CD14-positive monocyte (primary cell): ENCODE measurements around the gene PABPC1L2A. TPM values are rescaled to one million over a fixed set of nuclear protein-coding genes. Genes with fewer than 3 reads are reported as not detected.
"Not testable (repeated sequence)": the region's sequence is repeated elsewhere in the genome, so short reads cannot be mapped to it uniquely, and the experiment has no call there.

ENCODE experiments used
- DNase-seq, 3 donors: peaks; one replicate each; pipeline ENCODE4 v3.0.0-alpha.2; 2011 to 2022
- H2AFZ ChIP-seq: 2 replicates; pipeline ENCODE4 v1.6.0; 2012; ENCODE audit warnings: mild to moderate bottlenecking, low read depth, low read length, inconsistent platforms; ENCODE audit not compliant: insufficient read depth, poor library complexity, severe bottlenecking
- H3K27ac ChIP-seq, 2 donors: 1 replicate in 1 of 2; 2 replicates in 1 of 2; pipeline ENCODE4 v1.5.1; 2012 to 2013; ENCODE audit warnings: low read length in 2 of 2, control low read depth in 1 of 2, inconsistent platforms in 1 of 2, low read depth in 1 of 2, mild to moderate bottlenecking in 1 of 2
- H3K27me3 ChIP-seq, 2 donors: one replicate each; pipeline versions ENCODE4 v1.6.0 to v1.6.1; 2011 to 2013; ENCODE audit warnings: low read length in 2 of 2; ENCODE audit not compliant: control insufficient read depth in 2 of 2, insufficient read depth in 2 of 2
- H3K36me3 ChIP-seq, 2 donors: replicated peaks in 1 of 2; 1 replicate in 1 of 2; 2 replicates in 1 of 2; pipeline versions ENCODE4 v1.5.1 to v1.6.1; 2012 to 2013; ENCODE audit warnings: low read length in 2 of 2, control low read depth in 1 of 2, inconsistent platforms in 1 of 2, mild to moderate bottlenecking in 1 of 2; ENCODE audit not compliant: insufficient read depth in 2 of 2, control insufficient read depth in 1 of 2
- H3K4me1 ChIP-seq, 2 donors: 1 replicate in 1 of 2; 2 replicates in 1 of 2; pipeline versions ENCODE4 v1.5.1 to v1.6.1; 2012 to 2013; ENCODE audit warnings: low read length in 2 of 2, control low read depth in 1 of 2, inconsistent platforms in 1 of 2, mild to moderate bottlenecking in 1 of 2, moderate library complexity in 1 of 2; ENCODE audit not compliant: insufficient read depth in 2 of 2, control insufficient read depth in 1 of 2
- H3K4me2 ChIP-seq: replicated peaks from 2 replicates; pipeline ENCODE3; 2012; ENCODE audit warnings: low read length, moderate library complexity, mild to moderate bottlenecking; ENCODE audit not compliant: poor library complexity, severe bottlenecking; ENCODE audit errors: extremely low read depth
- H3K4me3 ChIP-seq, 3 experiments: fragments of 200-600 bp in 1 of 3; sonication (generic) in 1 of 3; replicated peaks in 1 of 3; 1 replicate in 2 of 3; 2 replicates in 1 of 3; pipeline ENCODE4 v1.5.1; 2011 to 2013; ENCODE audit warnings: low read length in 3 of 3, mild to moderate bottlenecking in 3 of 3, control low read depth in 2 of 3, low read depth in 2 of 3, inconsistent platforms in 1 of 3, moderate library complexity in 1 of 3
- H3K79me2 ChIP-seq: 2 replicates; pipeline ENCODE4 v1.6.0; 2012; ENCODE audit warnings: mild to moderate bottlenecking, control low read depth, inconsistent platforms, low read length, moderate library complexity; ENCODE audit not compliant: insufficient read depth
- H3K9ac ChIP-seq: 2 replicates; pipeline ENCODE4 v1.6.0; 2017; ENCODE audit warnings: low read length, mild to moderate bottlenecking; ENCODE audit not compliant: insufficient read depth, poor library complexity, severe bottlenecking
- H3K9me3 ChIP-seq, 2 donors: replicated peaks in 1 of 2; 1 replicate in 1 of 2; 2 replicates in 1 of 2; pipeline versions ENCODE4 v1.5.1 to v1.6.1; 2012 to 2013; ENCODE audit warnings: low read length in 2 of 2, control low read depth in 1 of 2; ENCODE audit not compliant: control insufficient read depth in 1 of 2, insufficient read depth in 1 of 2
- H4K20me1 ChIP-seq: 2 replicates; pipeline ENCODE4 v1.6.0; 2012; ENCODE audit warnings: mild to moderate bottlenecking, low read length, control low read depth, moderate library complexity; ENCODE audit not compliant: insufficient read depth
- H3K27ac Mint-ChIP-seq, 7 donors: one replicate each; pipeline ENCODE4 v1.8.0; 2020; ENCODE audit warnings: mild to moderate bottlenecking in 7 of 7, mixed read lengths in 7 of 7, moderate library complexity in 6 of 7, inconsistent platforms in 2 of 7
- H3K27me3 Mint-ChIP-seq, 3 donors: one replicate each; pipeline ENCODE4 v1.8.0; 2021 to 2022; ENCODE audit warnings: low read depth in 3 of 3, mild to moderate bottlenecking in 3 of 3, mixed read lengths in 3 of 3, moderate library complexity in 3 of 3, inconsistent platforms in 1 of 3
- H3K36me3 Mint-ChIP-seq, 2 donors: one replicate each; pipeline ENCODE4 v1.8.0; 2020; ENCODE audit warnings: mixed read lengths in 2 of 2, inconsistent platforms in 1 of 2, mild to moderate bottlenecking in 1 of 2
- H3K4me1 Mint-ChIP-seq: one replicate; pipeline ENCODE4 v1.8.0; 2020; ENCODE audit warnings: mild to moderate bottlenecking, mixed read lengths
- H3K4me3 Mint-ChIP-seq, 2 donors: one replicate each; pipeline ENCODE4 v1.8.0; 2020; ENCODE audit warnings: mild to moderate bottlenecking in 2 of 2, mixed read lengths in 2 of 2, moderate library complexity in 1 of 2
- H3K9me3 Mint-ChIP-seq, 7 donors: one replicate each; pipeline ENCODE4 v1.8.0; 2020 to 2022; ENCODE audit warnings: mixed read lengths in 7 of 7, mild to moderate bottlenecking in 6 of 7, moderate library complexity in 6 of 7, inconsistent platforms in 2 of 7
- CTCF ChIP-seq: fragments of 200-600 bp; IDR thresholded peaks from one replicate; pipeline ENCODE4 v1.8.0; 2022; ENCODE audit warnings: antibody characterized with exemption, mild to moderate bottlenecking
- WGBS: methylation state at CpG from one replicate; pipeline ENCODE4 v1.1.5; 2013; ENCODE audit warnings: missing lambda C conversion rate; ENCODE audit not compliant: insufficient coverage; 5-methylcytosine and 5-hydroxymethylcytosine counted together
- intact Hi-C, 2 donors: fragments of 100-400 bp; cut with micrococcal nuclease; formaldehyde crosslinking; loops; one replicate each; pipeline versions ENCODE4 v1.15.0 to v1.15.1; 2023
- polyA plus RNA-seq, 3 donors: library from polyadenylated mRNA; depleted of rRNA in 1 of 3; unstranded in 2 of 3; stranded (reverse) in 1 of 3; fragments of 300-500 nt in 2 of 3; fragments of >200 nt in 1 of 3; fragmentation: Illumina TruSeq in 2 of 3; gene quantifications; 1 replicate in 2 of 3; 2 replicates in 1 of 3; pipeline ENCODE4 v1.2.3, GENCODE V29; 2012 to 2021

Gene PABPC1L2A
- polyA plus RNA-seq, 3 donors: not detected

GRCh38 chrX:73078597-73078996, 715 bp downstream of the PABPC1L2A start:
- H3K79me2 ChIP-seq, H3K4me3 Mint-ChIP-seq, H3K4me3 ChIP-seq, H3K27me3 ChIP-seq, H3K9ac ChIP-seq, H3K27ac Mint-ChIP-seq, H3K36me3 ChIP-seq, H3K36me3 Mint-ChIP-seq, H4K20me1 ChIP-seq, H3K4me1 ChIP-seq, H3K27ac ChIP-seq, H3K9me3 Mint-ChIP-seq, H3K9me3 ChIP-seq, DNase-seq, H3K4me2 ChIP-seq, H2AFZ ChIP-seq, H3K4me1 Mint-ChIP-seq, intact Hi-C loops: not testable (repeated sequence)
- no CpG with 5 or more reads among the region's 19 CpGs for WGBS
- H3K27me3 Mint-ChIP-seq: peaks cover 9 to 13% (median 12%) of the 10 kb centered on the region in 3 donors

- intact Hi-C loops: no loop called here
- no peaks in the 10 kb centered on the region for H3K79me2 ChIP-seq
- no peak overlapping the region for H3K4me2 ChIP-seq
- Mint-ChIP-seq H3K4me3 (no peak overlapping the region), H3K4me1 (no peaks in the 10 kb centered on the region), H3K27ac (no peak overlapping the region), H3K27me3 (peaks cover 9 to 13% (median 12%) of the 10 kb centered on the region in 3 donors), H3K9me3 (peaks cover 0 to 1% (median 0%) of the 10 kb centered on the region in 7 donors), H3K36me3 (no peaks in the 10 kb centered on the region)
- TF ChIP-seq CTCF: no peak
- DNase-seq: no peak
- no peaks in the 10 kb centered on the region for H4K20me1 ChIP-seq
- no peaks in the 10 kb centered on the region for H3K4me1 ChIP-seq
- no CpG with 5 or more reads among the region's 2 CpGs for WGBS
- H3K9ac ChIP-seq: no peak overlapping the region
- H3K27me3 ChIP-seq: peaks cover 3 to 6% of the 10 kb centered on the region in 2 donors
- H3K4me3 ChIP-seq: no peak overlapping the region
- no peaks in the 10 kb centered on the region for H3K36me3 ChIP-seq
- H3K9me3 ChIP-seq: no peaks in the 10 kb centered on the region
- H3K27ac ChIP-seq: no peak overlapping the region
- H2AFZ ChIP-seq: no peak overlapping the region
Observed at GRCh38 chrX:73076838-73077237, 2.5 kb downstream of the PABPC1L2A start.
